ENCODE measurements around the gene ME1. TPM values are rescaled to one million over a fixed set of nuclear protein-coding genes. Genes with fewer than 3 reads are reported as not detected.
"Not testable (repeated sequence)": the region's sequence is repeated elsewhere in the genome, so short reads cannot be mapped to it uniquely, and the experiment has no call there.

ME1 gene
- total RNA-seq, 2 experiments from 2014 or later, result 0.25 to 0.49 TPM

- no peaks in the 10 kb centered on the region for H3K9me3 Mint-ChIP-seq
- TF ChIP-seq CTCF (IDR thresholded peaks at IDR 0.05), result no peak
- no peak overlapping the region for H3K27ac Mint-ChIP-seq
- no peak for DNase-seq
- no peaks in the 10 kb centered on the region for H3K27me3 Mint-ChIP-seq
- H3K36me3 Mint-ChIP-seq (ENCODE audit: low read depth), result peaks cover 2% of the 10 kb centered on the region
- POLR2A ChIA-PET, result no interaction called here
- CTCF ChIA-PET, result interaction anchor here (2.5 to 2.9 kb wide), 2 partner anchors 17 to 132 kb away, joined by 15 to 21 read pairs; partner anchors contain the start of genes DOP1A and UBE3D
- intact Hi-C loops (cut with micrococcal nuclease), result no loop called here
- no peak overlapping the region for H3K4me3 Mint-ChIP-seq
- H3K4me1 Mint-ChIP-seq (ENCODE audit: low read depth), result peaks cover 23% of the 10 kb centered on the region
- no peak for ATAC-seq
Observed at GRCh38 chr6:83198486-83199172, 232.2 kb downstream of the ME1 start.

GRCh38 chr6:83193747-83194566, 236.9 kb downstream of the ME1 start:
- Mint-ChIP-seq H3K4me1 (ENCODE audit: low read depth) (peaks cover 44% of the 10 kb centered on the region), H3K27me3 (no peaks in the 10 kb centered on the region), H3K36me3 (ENCODE audit: low read depth) (peaks cover 14% of the 10 kb centered on the region), H3K27ac (no peak overlapping the region), H3K9me3 (no peaks in the 10 kb centered on the region), H3K4me3 (peak overlapping the region; percentile 96)
- ChIA-PET POLR2A (interaction anchor here (0.6 to 1.3 kb wide), 2 partner anchors 128 to 129 kb away, joined by 3 read pairs; partner anchors contain the start of gene UBE3D), CTCF (interaction anchor here (1.7 to 9.7 kb wide), 3 partner anchors 15 to 128 kb away, joined by 5 to 70 read pairs (median 11); partner anchors contain the start of genes DOP1A and UBE3D)
- peak; percentile 7 for ATAC-seq
- intact Hi-C loops (cut with micrococcal nuclease), result loop anchor here (5.0 kb wide), 1 partner anchor 127 kb away; the partner anchor contains the start of genes DOP1A and UBE3D
- TF ChIP-seq CTCF (IDR thresholded peaks at IDR 0.05), result no peak
- peak; percentile 15 for DNase-seq

- no peaks in the 10 kb centered on the region for H3K9me3 Mint-ChIP-seq
- H3K4me3 Mint-ChIP-seq, result peak within 1 kb of the TSS; percentile 96
- TF ChIP-seq CTCF (IDR thresholded peaks at IDR 0.05), result no peak
- H3K27me3 Mint-ChIP-seq, result no peaks in the 10 kb centered on the region
- ATAC-seq, result peak; percentile 98
- intact Hi-C loops (cut with micrococcal nuclease), result loop anchor here (5.0 kb wide), 1 partner anchor 126 kb away; the partner anchor contains the start of genes DOP1A and UBE3D
- peaks cover 20% of the 10 kb centered on the region for H3K36me3 Mint-ChIP-seq (ENCODE audit: low read depth)
- peak; percentile 89 for DNase-seq
- H3K27ac Mint-ChIP-seq, result peak within 1 kb of the TSS; percentile 91
- H3K4me1 Mint-ChIP-seq (ENCODE audit: low read depth), result peaks cover 48% of the 10 kb centered on the region
- CTCF ChIA-PET, result interaction anchor here (2.8 to 9.7 kb wide), 2 partner anchors 22 to 127 kb away, joined by 11 to 70 read pairs; partner anchors contain the start of genes DOP1A and UBE3D
- POLR2A ChIA-PET, result interaction anchor here (0.6 kb wide), 1 partner anchor 127 kb away, joined by 3 read pairs; the partner anchor contains the start of gene UBE3D
Observed at GRCh38 chr6:83192871-83193746, 237.7 kb downstream of the ME1 start, which contains the start of the genes PGM3 and RWDD2A. Gene PGM3, minus strand, starts transcription at chr6:83193265. Its CDS starts 2,253 bp downstream, at chr6:83191012. Gene RWDD2A, plus strand, starts transcription at chr6:83193357. Its CDS starts 1,095 bp downstream, at chr6:83194452.

GRCh38 chr6:83192456-83192855, 238.4 kb downstream of the ME1 start:
- DNase-seq, result no peak
- no peaks in the 10 kb centered on the region for H3K9me3 Mint-ChIP-seq
- peaks cover 20% of the 10 kb centered on the region for H3K36me3 Mint-ChIP-seq (ENCODE audit: low read depth)
- TF ChIP-seq CTCF (IDR thresholded peaks at IDR 0.05), result no peak
- H3K27ac Mint-ChIP-seq, result peak overlapping the region; percentile 91
- H3K4me1 Mint-ChIP-seq (ENCODE audit: low read depth), result peaks cover 48% of the 10 kb centered on the region
- no peaks in the 10 kb centered on the region for H3K27me3 Mint-ChIP-seq
- peak overlapping the region; percentile 96 for H3K4me3 Mint-ChIP-seq
- CTCF ChIA-PET, result interaction anchor here (2.8 to 9.7 kb wide), 2 partner anchors 23 to 126 kb away, joined by 11 to 70 read pairs; partner anchors contain the start of genes DOP1A and UBE3D
- intact Hi-C loops (cut with micrococcal nuclease), result loop anchor here (5.0 kb wide), 1 partner anchor 125 kb away; the partner anchor contains the start of genes DOP1A and UBE3D
- peak; percentile 3 for ATAC-seq
- POLR2A ChIA-PET, result no interaction called here

- ATAC-seq, POLR2A ChIA-PET, H3K9me3 Mint-ChIP-seq: not testable (repeated sequence)
Observed at GRCh38 chr6:83191974-83192373, 238.9 kb downstream of the ME1 start.

More at GRCh38 chr6:83191974-83192373, 238.9 kb downstream of the ME1 start:
- peaks cover 20% of the 10 kb centered on the region for H3K36me3 Mint-ChIP-seq (ENCODE audit: low read depth)
- H3K27me3 Mint-ChIP-seq, DNase-seq, H3K27ac Mint-ChIP-seq: not testable (repeated sequence)
- CTCF ChIA-PET, result interaction anchor here (2.8 to 9.7 kb wide), 2 partner anchors 23 to 126 kb away, joined by 11 to 70 read pairs; partner anchors contain the start of genes DOP1A and UBE3D
- intact Hi-C loops (cut with micrococcal nuclease), result loop anchor here (5.0 kb wide), 1 partner anchor 125 kb away; the partner anchor contains the start of genes DOP1A and UBE3D
- peaks cover 48% of the 10 kb centered on the region for H3K4me1 Mint-ChIP-seq (ENCODE audit: low read depth)
- H3K4me3 Mint-ChIP-seq, result peak overlapping the region; percentile 96
